Mesothelial cell of epicardium (in vitro differentiated cells): ENCODE data around the gene LRMDA. TPM values are rescaled to one million over a fixed set of nuclear protein-coding genes. Genes with fewer than 3 reads are reported as not detected.

Experiments used
- DNase-seq, 2 experiments: peaks; one replicate each; pipeline ENCODE4 v3.0.0; 2021; ENCODE audit warnings: low spot score in 2 of 2; ENCODE audit not compliant: unreplicated experiment in 2 of 2
- H3K27ac Mint-ChIP-seq: 2 replicates; pipeline ENCODE4 v1.8.0; 2021; ENCODE audit warnings: mixed read lengths
- H3K27me3 Mint-ChIP-seq: 2 replicates; pipeline ENCODE4 v1.8.0; 2021; ENCODE audit warnings: low read depth, mixed read lengths
- H3K36me3 Mint-ChIP-seq: 2 replicates; pipeline ENCODE4 v1.8.0; 2021; ENCODE audit warnings: mixed read lengths
- H3K4me1 Mint-ChIP-seq: 2 replicates; pipeline ENCODE4 v1.8.0; 2021; ENCODE audit warnings: mixed read lengths
- H3K4me3 Mint-ChIP-seq: 2 replicates; pipeline ENCODE4 v1.8.0; 2021; ENCODE audit warnings: mild to moderate bottlenecking, moderate library complexity, mixed read lengths
- H3K9me3 Mint-ChIP-seq: 2 replicates; pipeline ENCODE4 v1.8.0; 2021; ENCODE audit warnings: mixed read lengths
- total RNA-seq: library from RNA; stranded (reverse); gene quantifications from 3 replicates; pipeline ENCODE4 v1.2.1, GENCODE V29; 2021
- TF ChIP-seq, protein P1 (sequence below): fragments of 200-600 bp; sonication (generic); IDR thresholded peaks from one replicate; pipeline ENCODE4 v1.5.0; 2021; ENCODE audit warnings: antibody characterized with exemption; ENCODE audit not compliant: unreplicated experiment

Gene LRMDA
- total RNA-seq, 1 donor from 2014 or later, result 2.0 TPM

DNA sequence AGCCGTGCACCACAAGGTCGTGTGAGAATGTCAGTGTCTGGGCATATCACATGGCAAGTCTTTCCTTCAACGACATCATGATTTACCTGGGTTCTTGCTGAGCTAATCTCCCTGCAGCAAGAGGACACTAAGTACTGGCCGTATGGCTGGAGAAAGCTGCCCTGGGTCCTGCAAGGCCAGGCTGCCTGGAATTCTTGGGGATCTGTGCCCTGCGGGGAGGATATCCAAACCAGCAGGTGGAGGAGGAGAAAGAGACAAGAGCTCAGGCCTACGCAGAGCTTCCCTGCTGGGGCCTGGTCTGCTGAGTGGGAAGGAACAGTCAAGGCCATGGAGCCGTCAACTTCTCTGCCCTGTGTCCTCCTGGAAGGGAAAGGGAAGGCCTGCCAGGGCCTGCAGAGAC, 552.6 kb downstream of the LRMDA start:
- Mint-ChIP-seq H3K4me1 (peaks cover 3% of the 10 kb centered on the region), H3K27ac (no peak overlapping the region), H3K27me3 (peaks cover 62% of the 10 kb centered on the region), H3K36me3 (no peaks in the 10 kb centered on the region), H3K4me3 (no peak overlapping the region), H3K9me3 (no peaks in the 10 kb centered on the region)
- TF ChIP-seq, protein P1, sequence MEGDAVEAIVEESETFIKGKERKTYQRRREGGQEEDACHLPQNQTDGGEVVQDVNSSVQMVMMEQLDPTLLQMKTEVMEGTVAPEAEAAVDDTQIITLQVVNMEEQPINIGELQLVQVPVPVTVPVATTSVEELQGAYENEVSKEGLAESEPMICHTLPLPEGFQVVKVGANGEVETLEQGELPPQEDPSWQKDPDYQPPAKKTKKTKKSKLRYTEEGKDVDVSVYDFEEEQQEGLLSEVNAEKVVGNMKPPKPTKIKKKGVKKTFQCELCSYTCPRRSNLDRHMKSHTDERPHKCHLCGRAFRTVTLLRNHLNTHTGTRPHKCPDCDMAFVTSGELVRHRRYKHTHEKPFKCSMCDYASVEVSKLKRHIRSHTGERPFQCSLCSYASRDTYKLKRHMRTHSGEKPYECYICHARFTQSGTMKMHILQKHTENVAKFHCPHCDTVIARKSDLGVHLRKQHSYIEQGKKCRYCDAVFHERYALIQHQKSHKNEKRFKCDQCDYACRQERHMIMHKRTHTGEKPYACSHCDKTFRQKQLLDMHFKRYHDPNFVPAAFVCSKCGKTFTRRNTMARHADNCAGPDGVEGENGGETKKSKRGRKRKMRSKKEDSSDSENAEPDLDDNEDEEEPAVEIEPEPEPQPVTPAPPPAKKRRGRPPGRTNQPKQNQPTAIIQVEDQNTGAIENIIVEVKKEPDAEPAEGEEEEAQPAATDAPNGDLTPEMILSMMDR, result no peak
- DNase-seq, result no peak

DNA sequence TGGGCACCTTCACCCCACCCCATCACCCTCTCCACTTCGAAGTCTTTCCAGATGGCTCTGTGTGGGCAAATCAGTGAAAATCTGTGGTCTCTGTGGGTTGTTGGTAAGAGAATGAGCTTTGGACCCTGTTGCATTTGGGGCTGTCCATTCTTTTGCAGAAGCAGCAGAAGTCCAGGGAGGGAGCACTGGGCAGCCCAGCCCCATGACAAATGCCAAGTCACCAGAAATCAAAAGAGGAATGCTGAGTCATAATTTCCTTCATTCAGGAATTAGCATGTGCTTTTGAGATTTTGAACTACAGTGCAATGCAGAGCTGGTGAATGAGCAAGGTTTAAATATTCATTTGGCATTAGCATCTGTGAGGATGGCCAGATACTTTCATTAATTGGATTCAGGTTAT, 556.2 kb downstream of the LRMDA start:
- H3K27ac Mint-ChIP-seq, result no peak overlapping the region
- peaks cover 38% of the 10 kb centered on the region for H3K27me3 Mint-ChIP-seq
- DNase-seq, result no peak
- no peaks in the 10 kb centered on the region for H3K36me3 Mint-ChIP-seq
- TF ChIP-seq, protein P1, result no peak
- H3K4me3 Mint-ChIP-seq, result no peak overlapping the region
- H3K4me1 Mint-ChIP-seq, result peaks cover 20% of the 10 kb centered on the region
- no peaks in the 10 kb centered on the region for H3K9me3 Mint-ChIP-seq

DNA sequence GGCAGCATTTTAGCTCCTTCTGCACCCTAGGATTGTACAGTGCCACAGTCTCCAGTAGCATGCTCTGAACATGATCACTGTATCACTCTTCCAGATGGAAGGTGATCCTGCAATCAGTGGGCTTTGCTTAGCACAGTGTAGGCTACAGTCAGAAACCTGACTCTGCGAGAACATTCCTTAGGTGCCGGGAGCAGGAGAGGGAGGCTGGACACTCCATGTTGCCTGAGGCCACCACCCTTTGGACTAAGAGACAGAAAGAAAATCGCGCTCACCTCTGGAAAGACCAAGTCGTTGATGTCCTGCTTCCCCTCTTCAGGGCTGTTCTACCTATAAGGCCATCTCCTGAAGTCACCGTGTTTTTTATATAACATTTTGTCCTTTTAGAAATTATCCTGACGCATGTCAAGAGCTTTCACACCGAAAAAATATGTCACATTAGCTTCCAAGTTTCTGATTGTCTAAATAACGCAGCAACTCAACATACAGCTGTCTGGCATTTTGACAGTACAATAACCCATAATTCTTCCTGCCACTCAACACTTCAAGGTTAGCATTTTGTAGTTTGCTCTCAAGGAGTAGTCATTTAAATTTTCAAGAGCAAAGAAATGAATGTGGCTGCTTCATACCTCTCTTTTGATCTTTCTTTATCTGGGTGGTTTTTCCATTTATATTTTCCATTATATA, 563.1 kb downstream of the LRMDA start:
- Mint-ChIP-seq H3K36me3 (no peaks in the 10 kb centered on the region), H3K4me1 (peaks cover 50% of the 10 kb centered on the region), H3K9me3 (no peaks in the 10 kb centered on the region), H3K27ac (no peak overlapping the region), H3K27me3 (peaks cover 25% of the 10 kb centered on the region), H3K4me3 (no peak overlapping the region)
- no peak for DNase-seq
- TF ChIP-seq, protein P1, result no peak

DNA sequence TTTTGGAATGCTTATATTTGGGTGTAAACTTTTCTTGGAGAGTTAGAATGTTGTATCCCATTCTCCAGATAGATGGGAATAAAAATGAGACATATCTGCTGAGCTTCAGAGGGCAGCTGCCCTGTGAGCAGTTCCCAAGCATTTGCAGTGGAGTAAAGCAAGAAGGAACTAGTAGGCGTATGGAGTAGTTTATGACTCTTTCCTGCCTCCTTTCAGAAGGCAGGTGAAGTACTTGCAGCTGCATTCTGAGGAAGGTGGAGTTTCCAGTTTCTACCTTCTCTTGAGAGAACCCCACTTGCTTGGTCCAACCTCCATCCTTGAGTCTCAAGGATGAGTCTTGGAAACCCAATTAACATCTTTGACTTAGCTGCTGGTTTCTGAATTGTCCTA, 563.6 kb downstream of the LRMDA start:
- no peak for DNase-seq
- Mint-ChIP-seq H3K9me3 (no peaks in the 10 kb centered on the region), H3K4me3 (no peak overlapping the region), H3K4me1 (peaks cover 49% of the 10 kb centered on the region), H3K36me3 (no peaks in the 10 kb centered on the region), H3K27ac (no peak overlapping the region), H3K27me3 (peaks cover 29% of the 10 kb centered on the region)
- TF ChIP-seq, protein P1, result no peak

DNA sequence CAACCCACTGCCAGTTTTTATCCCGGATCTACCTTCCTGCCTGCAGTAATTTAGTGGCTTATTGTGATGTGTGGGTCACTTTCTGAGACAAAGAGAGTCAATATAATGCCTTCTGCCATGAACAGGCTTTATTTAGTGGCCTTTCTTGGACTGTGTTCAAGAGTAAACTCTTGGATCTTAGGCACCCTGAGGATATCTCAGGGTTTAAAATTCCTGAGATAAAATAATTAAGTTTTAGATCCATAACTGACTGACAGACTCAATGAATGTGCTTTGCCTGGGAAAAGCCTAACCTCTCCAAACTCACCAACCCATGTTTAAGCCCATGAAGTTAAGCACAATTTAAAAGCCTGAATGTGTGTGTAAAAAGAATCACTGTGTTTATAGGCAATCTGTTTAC, 564.3 kb downstream of the LRMDA start:
- Mint-ChIP-seq H3K4me1 (peaks cover 43% of the 10 kb centered on the region), H3K36me3 (no peaks in the 10 kb centered on the region)

More for the DNA sequence above, 564.3 kb downstream of the LRMDA start:
- H3K27ac Mint-ChIP-seq, result peak overlapping the region; percentile 14
- peaks cover 34% of the 10 kb centered on the region for H3K27me3 Mint-ChIP-seq
- no peaks in the 10 kb centered on the region for H3K9me3 Mint-ChIP-seq
- no peak for DNase-seq
- TF ChIP-seq, protein P1, result no peak
- H3K4me3 Mint-ChIP-seq, result no peak overlapping the region
